ENCODE results near the gene SNRPB.
A peak's percentile ranks its signal among the peaks of the same experiment; 100 is the strongest.

Gene SNRPB

DNA sequence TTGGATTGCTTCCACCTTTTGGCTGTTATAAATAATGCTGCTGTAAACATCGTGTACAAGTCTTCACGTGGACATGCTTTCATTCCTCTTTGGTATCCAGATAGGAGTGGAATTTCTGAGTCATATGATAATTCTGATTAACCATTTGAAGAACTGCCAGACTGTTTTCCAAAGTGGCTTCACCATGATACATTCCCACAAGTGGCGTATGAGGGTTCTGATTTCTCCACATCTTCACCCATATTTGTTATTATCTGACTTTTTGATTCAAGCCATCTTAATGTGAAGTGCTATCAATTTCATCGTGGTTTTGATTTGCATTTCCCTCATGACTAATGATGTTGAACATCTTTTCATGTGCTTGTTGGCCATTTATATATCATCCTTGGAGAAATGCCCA is 2.9 kb upstream of the SNRPB start:
- DNase-seq (ENCODE audit: low spot score), result peak; percentile 28

DNA sequence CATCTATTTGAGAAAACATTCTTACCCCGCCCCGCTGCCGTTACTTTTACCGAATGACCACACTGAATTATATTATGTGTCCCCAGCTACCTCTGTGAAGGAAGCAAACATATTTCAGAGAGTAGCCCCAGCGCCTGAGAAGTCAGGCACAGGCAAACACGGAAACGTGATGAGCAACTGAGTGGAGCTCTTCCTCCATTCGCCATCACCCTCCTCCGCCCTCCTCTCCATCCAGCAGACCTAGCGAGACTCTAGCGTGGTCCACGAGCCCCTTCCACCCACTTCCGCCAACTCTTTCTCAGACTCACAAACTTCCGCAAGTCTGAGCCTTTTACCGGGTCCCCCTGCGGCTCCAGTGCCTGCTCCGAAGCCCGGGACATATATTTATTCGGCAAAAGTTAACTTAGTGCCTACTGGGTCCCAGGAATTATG is 582 bp downstream of the SNRPB start:
- DNase-seq (ENCODE audit: low spot score), result peak; percentile 66

DNA sequence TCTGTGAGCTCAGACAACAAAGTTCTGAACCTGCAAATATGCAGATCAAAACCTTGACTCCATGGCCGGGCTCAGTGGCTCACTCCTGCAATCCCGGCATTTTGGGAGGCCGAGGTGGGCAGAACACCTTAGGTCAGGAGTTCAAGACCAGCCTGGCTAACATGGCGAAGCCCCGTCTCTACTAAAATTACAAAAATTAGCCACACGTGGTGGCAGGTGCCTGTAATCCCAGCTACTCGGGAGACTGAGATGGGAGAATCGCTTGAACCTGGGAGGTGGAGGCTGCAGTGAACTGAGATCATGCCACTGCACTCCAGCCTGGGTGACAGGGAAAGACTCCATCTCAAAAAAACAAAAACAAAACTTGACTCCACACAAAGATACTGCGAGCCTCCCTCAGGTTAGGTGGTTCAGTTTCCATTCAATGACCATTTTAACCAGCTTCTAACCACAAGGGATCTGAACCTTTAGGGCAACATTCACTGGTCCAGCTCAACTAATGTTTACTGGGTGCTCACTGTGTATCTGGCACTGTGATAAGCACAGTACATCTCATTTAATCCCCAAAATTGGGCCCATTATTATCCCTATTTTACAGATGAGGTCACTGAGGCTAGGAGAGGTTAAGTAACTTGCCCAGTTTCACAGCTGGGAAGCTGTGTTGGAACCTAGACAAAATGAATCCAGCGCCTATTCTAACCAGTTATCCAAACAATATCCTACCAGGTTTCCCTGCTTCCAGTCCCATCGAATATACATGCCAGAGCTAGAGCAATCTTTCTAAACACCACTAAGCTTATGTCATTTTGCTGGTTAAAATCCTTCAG is 1.8 kb downstream of the SNRPB start:
- no peak for DNase-seq (ENCODE audit: low spot score)

DNA sequence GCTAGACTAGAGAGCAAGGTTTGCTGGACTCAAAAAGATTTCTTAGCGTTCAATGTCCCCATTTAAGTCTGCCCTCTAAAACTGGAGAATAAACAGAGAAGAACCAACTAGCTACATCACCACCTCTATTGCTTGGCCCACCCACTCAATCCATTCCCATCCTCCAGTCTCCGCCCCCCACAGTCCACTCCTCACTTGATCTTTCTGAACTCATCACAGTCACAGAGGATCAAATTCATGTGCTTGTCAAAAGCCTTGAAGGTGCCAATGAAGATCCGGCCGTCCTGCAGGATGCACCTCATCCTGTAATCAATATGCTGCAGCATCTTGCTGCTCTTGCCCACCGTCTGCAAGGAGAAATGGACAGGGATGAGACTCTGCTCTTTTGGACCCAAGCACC is 3.2 kb downstream of the SNRPB start:
- no peak for DNase-seq (ENCODE audit: low spot score)

GRCh38 chr20:2465100-2465499 is 5.5 kb downstream of the SNRPB start:
- no peak for DNase-seq (ENCODE audit: low spot score)

DNA sequence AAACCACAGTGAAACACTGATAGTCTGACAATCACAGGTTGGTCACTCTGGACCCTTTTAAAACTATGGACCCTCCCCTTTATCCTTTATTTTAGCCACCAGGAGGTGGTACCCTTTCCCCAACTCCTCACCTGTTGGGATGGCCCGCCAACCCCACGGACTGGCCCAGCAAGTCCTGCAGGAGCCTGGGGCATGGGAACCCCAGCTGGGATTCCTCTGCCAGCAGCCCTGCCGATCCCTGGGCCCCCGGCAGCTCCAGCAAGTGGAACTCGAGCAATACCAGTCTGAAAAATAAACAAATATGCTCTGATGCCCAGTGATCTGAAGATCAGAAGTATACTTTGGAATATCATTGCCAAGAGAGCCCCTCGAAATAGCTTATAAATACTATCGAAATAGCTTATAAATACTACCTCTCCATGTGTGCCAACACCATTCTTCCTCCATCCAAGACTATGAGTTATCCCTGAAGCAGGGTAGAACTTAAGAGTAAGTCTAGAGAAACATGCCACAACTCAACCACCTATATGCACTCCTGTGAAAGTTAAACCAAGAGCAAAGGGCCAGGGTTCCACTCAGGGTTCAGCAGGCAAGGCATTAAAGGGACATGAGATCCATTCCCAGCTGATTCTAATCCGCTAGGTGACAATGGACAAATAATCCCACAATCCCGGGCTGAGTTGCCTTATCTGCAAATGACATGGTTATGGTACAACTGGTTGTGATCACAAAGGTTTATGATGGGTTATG is 6.8 kb downstream of the SNRPB start:
- no peak for DNase-seq (ENCODE audit: low spot score)

DNA sequence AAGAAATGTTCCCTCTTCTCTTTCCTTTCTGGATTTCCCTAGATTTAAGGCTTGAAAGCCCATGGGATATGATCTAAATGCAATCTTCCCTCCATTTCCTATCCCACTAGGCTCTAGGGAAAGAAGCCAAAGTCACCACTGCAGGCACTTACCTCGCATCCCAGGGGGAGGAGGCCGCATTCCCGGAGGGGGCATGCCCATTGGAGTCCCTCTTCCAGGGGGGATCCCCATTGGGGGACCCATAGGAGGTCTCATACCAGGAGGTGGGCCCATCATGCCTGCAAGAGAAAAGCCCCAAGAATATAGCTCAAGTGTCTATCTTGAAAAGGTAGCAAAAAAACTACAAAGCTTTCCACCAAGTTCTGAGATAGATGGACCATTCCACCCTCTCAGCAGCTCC is 8.1 kb downstream of the SNRPB start:
- no peak for DNase-seq (ENCODE audit: low spot score)

GRCh38 chr20:2460752-2461424 is 9.7 kb downstream of the SNRPB start:
- no peak for DNase-seq (ENCODE audit: low spot score)

DNA sequence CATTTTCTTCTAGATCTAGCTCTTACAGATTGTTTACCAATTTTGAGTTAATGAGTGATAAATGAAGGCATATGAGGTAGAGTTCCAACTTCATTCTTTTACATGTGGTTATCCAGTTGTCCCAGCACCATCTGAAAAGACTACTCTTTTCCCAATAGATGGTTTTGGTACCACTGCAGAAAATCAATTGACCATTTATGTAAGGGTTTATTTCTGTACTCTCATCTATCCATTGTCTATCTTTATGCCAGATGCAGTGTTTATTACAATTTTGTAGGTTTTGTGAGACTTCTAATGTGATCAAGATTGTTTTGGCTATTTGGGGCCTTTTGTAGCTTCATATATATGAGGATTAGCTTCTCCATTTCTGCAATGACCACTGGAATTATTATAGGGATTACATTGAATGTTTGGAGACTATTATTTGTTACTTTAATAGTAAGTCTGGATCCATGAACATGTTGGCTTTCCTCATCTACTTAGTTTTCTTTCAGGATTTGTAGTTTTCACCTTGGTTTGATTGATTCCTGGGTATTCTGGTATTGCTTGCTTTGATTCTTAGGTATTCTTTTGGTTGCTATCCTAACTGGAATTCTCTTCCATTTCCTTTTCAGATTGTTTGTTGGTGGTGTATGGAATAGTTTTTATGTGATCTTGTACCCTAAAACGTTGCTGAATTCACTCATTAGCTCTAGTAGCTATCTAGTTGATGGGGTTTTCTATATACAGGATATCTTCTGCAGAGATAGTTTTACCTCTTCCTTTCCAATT is 10.4 kb downstream of the SNRPB start:
- DNase-seq (ENCODE audit: low spot score), result no peak

DNA sequence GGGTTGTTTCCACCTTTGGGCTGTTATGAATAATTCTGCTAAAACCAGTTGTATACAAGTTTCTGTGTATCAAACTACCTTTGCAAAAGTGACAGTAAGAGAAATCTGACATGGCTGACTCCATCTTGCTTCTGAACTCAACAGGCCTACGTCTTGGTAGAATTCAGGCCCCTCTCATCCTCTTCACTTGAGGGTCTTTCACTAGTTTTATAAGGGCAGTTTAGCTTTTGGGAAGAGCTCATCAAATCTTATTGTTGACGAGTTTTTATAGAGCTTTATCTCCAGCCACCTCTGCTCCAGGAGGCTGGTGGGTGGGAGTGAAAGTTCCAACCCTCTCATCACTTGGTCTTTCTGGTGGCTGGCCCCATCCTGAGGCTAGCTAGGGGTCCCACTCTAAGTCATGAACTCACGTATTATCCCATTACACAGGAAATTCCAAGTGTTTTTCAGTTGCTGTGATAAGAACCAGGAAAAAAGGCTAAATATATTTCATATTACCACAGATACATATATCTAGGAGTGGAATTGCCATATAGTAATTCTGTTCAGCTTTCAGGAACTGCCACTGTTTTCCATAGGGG is 11.6 kb downstream of the SNRPB start:
- no peak for DNase-seq (ENCODE audit: low spot score)

- DNase-seq (ENCODE audit: low spot score), result no peak
These were observed 14.7 kb downstream of the SNRPB start for GRCh38 chr20:2455771-2456497.

DNA sequence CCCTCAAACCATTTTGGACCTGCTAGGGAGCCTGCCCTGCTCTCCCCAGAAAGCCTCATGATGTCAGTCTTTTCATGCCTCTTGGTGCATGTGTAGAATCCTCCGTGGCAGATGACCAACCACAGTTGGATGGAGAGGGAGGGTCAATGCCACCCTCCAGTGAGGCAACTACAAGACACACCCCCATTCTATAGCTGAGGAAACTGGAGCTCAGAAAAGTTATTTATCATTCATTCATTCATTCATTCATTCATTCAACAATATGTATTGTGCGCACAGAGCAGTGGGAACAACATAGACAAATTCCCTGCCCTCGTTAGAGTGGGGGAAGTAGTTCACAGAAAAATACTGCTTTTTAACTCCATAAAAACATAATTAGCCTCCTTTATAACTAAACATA is 16.8 kb downstream of the SNRPB start:
- no peak for DNase-seq (ENCODE audit: low spot score)

GRCh38 chr20:2451939-2452732 is 18.5 kb downstream of the SNRPB start:
- peak; percentile 85 for DNase-seq (ENCODE audit: low spot score)

DNA sequence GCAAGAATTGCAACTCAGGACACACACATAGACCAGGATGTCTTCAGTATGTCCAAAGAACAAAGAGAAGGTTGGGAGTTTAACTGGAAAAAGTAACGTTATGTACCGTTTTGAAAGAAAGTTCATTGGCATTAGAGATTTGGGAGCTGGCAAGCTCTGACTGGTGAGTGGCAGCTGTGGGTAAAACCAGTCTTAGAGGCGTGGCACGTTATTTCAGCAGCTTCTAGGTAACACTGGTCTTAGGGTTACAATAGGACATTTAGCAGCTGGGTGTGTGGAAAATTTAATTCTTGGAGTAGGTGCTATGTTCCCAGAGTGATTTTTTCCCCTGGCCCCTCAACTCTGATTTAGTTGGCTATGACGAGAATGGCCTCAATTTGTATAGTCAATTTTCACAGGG is 19.2 kb downstream of the SNRPB start:
- no peak for DNase-seq (ENCODE audit: low spot score)

DNA sequence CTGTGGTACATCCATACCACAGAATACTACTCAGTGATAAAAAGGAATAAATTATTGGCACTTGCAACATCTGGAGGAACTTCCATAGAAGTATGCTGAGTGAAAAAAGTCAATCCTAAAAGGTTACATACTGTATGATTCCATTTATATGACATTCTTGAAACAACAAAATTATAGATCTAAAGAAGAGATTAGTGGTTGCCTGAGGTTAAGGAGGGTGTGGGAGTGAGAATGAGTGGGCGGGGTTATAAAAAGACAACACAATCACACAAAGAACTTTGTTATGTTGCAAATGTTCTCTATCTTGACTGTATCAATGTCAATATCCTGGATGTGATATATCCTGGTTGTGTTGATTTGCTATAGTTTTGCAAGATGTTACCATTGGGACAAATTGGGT is 21.2 kb downstream of the SNRPB start:
- DNase-seq (ENCODE audit: low spot score), result no peak

DNA sequence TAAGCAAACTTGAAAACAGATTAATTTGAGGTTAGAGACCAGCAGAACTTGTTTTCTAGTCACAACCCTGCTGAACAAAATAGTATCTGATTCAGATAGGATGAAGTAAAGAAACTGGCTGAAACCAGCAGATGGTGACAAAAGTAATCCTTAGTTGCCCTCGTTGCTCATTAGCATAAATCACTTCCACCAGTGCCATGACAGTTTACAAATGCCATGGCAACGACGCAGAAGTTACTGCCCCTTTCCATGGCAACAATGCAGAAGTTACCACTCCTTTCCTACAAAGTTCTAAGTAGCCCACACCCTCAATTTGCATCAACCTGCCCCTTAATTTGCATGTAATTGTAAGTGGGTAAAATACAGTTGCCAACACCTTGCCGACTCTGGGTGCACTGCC is 23.7 kb downstream of the SNRPB start:
- DNase-seq (ENCODE audit: low spot score), result no peak

DNA sequence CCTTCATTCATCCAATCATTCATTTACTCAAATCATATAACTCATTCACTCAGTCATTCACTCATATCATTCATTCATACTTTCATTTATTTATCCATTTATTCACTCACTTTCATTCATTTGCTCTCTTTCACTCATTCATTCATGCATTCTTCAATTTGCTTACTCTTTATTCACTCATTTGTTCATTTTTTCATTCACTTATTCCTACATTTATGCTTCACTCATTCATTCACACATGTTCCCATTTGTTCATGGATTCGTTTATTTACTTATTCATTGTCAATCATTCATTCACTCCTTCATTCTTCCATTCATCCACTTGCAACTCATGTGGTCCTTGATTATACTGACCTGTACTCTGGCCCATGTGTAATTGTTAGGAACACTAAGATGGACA is 39.4 kb downstream of the SNRPB start:
- no peak for DNase-seq (ENCODE audit: low spot score)

DNA sequence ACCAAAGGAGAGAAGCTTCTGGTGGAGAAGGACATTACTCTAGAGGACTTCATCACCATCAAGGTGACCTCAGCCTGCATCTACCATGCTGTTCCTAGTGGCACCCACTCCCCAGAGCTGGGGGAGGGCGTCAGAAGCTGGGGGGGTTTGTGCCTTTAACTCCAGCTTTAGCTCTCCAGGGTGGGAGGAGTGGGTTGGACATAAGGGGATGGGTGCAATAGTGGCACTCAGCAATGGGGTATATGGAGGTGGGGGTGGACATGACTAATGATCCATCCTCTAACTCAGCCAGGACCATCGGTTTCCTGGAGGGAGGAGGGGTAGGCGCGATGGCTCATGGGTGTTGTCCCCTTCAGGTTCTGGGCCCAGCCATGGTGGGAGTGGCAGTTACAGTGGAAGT is 40.1 kb downstream of the SNRPB start:
- no peak for DNase-seq (ENCODE audit: low spot score)

- DNase-seq (ENCODE audit: low spot score), result no peak
These were observed 41.5 kb downstream of the SNRPB start for GRCh38 chr20:2429051-2429450.

DNA sequence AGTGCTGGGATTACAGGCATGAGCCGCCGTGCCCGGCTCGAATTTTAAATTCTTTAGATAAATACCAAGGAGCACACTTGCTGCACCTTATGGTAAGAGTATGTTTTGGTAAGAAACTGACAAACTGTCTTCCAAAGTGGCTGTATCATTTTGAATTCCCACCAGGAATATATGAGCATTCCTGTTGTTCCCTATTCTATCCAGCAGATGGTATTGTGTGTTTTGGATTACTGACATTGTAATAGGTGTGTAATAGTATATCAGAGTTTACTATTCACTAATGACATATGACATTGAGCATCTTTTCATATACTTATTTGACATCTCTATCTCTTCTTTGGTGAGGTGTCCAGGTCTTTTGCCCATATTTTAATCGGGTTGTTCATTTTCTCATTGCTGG is 49.3 kb downstream of the SNRPB start:
- DNase-seq (ENCODE audit: low spot score), result peak; percentile 21
